GM19324 (cell line): ENCODE measurements around the gene LHFPL5.

Source experiments
- ATAC-seq: cut with Tn5 transposase; IDR thresholded peaks from one replicate; pipeline ENCODE4 v1.9.1; 2021; ENCODE audit warnings: mild to moderate bottlenecking, moderate library complexity; ENCODE audit not compliant: unreplicated experiment, low FRiP score

The LHFPL5 gene

DNA sequence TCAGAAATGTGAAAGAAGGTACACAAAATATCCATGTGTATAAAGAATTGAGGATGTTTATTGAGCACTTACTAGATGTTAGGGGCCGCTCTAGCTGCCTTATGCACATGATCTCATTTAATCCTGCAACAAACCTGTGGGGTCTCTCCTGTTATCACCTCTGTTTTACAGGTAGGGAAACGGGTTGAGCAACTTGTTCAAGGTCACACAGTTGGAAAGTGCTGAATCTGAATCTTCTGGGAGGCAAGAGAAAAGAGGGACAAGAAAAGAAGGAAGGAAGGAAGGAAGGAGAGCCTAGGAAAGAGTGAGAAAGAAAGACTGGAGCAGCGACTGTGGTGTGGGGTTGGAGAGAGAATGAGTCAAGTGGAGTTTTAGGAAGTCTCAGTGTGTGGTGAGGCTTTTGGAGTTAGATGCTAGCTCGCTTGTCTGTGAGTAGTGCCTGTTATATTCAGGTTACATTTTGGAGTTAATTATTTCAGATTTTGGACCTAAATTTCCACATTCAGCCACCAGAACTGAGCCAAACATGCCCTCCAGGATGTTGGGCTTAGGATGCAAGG lies 16.6 kb upstream of the LHFPL5 start:
- ATAC-seq, result no peak

- no peak for ATAC-seq
These were observed 14.5 kb upstream of the LHFPL5 start for GRCh38 chr6:35790683-35791082.

DNA sequence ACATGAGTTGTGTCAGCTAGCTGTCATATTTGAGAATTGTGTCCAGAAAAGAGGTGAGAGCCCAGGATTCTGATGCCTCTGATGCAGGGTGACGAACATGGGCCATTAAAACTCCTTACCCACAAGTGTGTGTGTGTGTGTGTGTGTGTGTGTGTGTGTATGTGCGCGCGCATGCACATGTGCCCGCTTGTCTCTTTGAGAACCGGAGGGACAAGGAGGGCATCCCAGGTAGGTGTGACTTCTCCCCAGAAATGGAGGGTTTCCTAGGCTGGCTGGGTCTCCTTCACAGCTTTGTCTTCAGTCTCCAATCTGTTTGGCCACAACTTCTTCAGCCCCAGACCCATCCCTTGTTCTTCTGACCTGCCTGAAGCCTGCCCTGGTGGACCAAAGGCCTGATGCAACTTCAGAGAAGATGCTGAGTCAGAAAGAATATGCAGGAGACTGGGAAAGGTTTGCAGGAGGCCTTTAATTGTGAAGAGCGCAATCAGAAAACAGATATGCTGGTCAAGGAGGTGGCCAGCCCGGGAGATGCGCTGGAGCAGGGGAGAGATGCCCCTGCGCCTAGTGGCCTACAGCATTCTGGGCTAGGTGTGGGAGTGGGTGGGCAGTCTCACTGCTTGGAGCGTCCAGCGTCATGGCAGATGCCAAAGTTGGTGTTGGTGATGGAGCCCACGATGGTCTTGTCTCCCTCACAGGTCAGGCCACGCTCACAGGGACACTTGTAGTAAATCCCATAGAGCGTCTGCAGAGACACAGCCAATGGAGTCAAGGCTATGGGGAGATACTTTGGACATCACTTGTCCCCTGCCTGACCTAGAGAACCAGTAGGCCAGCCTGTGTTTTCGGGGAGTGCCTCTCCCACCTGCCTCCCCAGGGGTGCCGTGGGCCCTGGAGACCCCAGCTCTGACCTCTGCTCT lies 10.4 kb upstream of the LHFPL5 start:
- ATAC-seq, result no peak

- ATAC-seq, result no peak
These were observed 9.6 kb upstream of the LHFPL5 start for GRCh38 chr6:35795453-35796071.

DNA sequence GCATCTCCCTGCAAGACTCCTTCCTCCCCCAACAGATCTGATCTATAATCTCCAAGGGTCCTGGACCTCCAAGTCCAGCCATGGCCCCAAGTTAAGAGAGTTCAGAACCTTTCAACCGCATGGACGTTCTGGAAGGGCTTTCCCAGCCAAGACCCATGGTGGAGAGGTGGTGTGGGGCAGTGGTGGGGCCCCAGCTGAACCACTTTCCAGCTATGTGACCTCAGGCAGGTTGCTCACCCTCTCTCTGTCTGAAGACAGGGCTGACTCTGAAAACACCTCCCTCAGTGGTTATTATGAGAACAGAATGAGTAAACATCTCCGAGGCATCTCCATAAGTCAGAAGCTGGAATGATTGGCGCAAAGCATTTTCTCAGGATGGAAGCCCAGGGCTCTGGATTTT lies 8.9 kb upstream of the LHFPL5 start:
- no peak for ATAC-seq

- no peak for ATAC-seq
These were observed 7.2 kb upstream of the LHFPL5 start for GRCh38 chr6:35797837-35798526.

GRCh38 chr6:35798706-35799105 lies 6.4 kb upstream of the LHFPL5 start:
- ATAC-seq, result no peak

DNA sequence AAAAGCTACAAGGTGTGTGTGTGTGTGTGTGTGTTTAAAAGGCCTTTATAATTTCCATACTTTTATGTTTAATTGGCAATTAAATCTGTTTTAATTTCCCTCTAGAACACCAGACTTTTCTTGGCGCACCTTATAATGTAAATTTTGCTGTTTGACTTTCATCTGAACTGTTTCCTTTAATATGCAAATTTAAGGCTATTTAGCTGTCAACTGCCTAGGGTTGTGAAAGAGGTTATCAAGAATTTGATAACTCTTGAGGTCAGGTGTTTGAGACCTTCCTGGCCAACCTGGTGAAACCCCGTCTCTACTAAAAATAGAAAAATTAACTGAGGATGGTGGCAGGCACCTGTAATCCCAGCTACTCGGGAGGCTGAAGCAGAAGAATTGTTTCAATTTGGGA lies 4.0 kb upstream of the LHFPL5 start:
- ATAC-seq, result no peak

DNA sequence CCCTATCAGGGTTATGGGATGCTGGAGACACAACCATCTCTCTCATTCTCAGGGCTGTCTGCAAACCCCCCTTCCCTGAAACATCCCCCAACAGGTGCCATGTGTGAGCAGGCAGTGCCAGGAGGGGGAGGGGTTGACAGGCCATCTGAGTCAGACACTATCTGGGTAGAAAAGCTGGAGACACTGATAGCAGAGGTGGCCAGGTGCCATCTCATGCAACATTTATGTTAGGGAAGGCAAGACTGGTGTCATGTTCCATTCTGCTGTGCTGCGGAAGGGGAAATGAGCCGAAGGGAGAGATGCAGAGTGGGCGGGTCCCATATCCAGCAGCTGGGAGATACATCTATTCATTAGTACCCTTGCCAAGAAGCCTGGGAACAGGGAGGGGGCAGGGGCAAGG lies 3.5 kb downstream of the LHFPL5 start:
- no peak for ATAC-seq

DNA sequence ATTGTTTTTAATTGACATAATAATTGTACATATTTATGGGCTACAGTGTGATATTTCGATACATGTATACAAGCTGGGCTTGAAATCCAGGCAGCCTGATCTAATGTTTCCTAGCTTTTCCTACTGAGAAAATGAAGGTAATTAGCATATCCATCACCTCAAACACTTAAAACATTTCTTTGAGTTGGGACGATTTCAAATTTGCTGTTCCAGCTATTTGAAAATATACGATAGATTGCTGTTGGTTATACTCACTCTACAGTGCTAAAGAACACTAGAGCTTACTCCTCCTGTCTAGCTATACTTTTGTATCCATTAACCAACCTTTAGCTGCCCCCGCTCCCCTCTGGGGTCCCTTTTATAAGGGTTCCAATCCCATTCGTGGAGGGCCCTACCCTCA lies 4.7 kb downstream of the LHFPL5 start:
- ATAC-seq, result no peak

DNA sequence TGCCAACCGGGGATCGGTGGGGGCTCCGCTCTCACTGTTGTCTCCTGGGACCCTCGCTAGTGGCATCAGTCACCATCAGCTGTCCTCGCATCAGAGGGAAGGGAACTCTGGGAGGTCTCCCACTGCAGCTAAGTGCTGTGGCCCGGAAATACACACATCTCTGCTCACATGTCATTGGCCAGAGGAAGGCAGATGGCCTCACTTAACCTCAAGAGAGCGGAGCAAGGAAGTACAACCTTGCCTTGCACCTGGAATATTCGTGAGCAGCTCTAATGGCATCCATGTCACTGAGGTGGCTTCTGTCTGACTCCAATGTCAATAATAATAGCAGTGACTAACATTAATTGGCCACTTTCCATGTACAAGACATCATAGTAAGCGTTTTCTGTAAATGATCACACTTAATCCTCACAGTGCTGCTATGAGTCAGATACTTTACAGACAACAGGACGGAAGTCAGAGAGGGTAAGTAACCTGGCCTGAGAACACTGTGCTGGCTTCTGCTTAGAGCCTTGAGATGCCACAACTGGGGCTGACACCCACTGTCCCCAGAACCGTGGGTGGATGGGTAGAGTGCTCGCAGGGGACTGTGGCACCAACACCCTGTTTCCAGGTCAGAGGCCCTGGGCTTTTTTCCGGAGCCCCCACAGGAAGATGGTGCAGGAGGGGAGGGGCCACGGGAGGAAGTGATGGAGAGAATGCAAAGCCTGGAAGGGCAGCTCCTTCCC lies 6.0 kb downstream of the LHFPL5 start:
- ATAC-seq, result no peak

GRCh38 chr6:35811699-35811995 lies 6.5 kb downstream of the LHFPL5 start:
- no peak for ATAC-seq

DNA sequence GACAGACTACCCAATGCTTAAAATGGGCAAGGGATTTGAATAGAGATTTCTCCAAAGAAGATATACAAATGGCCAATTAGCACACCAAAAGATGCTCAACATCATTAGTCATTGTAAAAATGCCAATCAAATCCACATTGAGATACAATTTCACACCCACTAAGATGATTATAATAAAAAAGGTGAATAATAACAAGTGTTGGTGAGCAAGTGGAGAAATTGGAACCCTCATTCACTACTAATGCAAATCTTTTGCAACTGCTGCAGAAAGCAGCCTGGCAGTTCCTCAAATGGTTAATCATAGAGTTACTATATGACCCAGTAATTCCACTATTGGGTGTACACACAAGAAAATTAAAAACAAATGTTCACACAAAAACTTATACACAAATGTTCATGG lies 12.4 kb downstream of the LHFPL5 start:
- ATAC-seq, result no peak

DNA sequence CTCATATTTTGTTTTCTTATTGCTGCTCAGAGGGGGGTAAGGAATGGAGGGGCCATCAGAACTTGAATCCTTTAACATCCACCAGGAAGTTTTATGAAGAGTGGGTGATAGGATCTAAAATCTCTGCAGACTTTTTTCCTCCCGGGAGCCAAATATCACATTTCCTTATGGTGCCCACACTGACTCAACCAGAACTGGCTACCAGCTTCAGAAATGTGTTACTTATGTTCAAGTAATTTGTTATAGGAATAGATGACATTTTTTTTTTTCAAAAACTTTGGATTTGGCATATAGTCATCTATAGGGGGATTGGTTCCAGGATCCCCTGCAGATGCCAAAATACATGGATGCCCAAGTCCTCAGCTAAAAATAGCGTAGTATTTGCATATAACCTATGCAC lies 18.4 kb downstream of the LHFPL5 start:
- ATAC-seq, result no peak

DNA sequence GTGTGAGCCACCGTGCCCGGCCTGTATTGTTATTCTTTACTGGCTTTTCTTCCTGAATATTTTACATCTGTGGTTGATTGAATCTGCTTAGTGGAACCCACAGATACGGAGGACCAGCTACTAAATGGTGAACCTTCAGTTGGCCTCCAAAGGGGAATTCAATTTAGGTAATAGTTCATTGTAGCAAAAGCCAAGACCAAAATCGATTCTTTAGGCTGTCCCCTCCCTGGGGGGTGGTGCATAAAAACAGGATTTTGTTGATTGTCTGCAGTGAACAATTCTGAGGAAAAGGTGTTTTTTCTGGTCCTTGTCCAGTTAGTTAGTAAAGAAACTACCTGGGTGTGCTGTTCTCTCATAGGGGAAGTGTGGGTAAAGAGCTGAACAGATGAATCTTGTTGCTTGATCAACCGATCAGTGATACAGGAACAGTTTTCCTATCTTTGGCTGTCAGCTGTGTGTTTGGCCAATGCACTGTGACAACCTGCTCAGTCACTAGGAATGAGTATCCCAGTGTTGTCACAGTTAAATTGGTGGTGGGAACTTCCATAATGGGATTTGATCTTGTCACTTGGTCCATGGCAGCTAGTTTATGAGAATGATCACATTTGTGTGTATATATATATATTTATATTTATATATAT lies 19.5 kb downstream of the LHFPL5 start:
- ATAC-seq, result no peak

- no peak for ATAC-seq
These were observed 24.2 kb downstream of the LHFPL5 start for GRCh38 chr6:35829306-35829705.

GRCh38 chr6:35831257-35832007 lies 26.3 kb downstream of the LHFPL5 start:
- ATAC-seq, result no peak

DNA sequence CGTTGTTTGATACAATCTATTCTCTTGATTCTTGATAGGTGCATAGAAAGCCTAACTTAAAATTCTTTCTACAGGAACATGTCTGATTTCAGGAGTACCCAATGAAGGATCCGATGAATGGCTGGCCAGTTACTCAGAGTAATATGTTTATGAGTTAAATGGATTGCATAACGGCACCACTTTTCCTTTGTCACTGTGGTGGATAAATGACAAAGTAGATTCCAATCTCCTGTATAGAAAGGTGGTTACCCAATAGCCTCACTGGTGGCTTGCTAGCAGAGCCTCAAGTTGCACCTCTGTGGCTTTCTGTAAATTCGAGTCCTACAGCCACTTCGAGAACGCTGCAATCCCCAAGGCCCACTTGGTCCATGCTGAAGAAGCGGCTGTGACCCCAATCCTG lies 28.4 kb downstream of the LHFPL5 start:
- ATAC-seq, result no peak

- ATAC-seq, result no peak
These were observed 33.9 kb downstream of the LHFPL5 start for GRCh38 chr6:35839019-35839418.

- no peak for ATAC-seq
These were observed 37.2 kb downstream of the LHFPL5 start for GRCh38 chr6:35842381-35842780.
